B cell (primary cell): ENCODE results near the gene PPP1R9A. TPM values are rescaled to one million over a fixed set of nuclear protein-coding genes. Genes with fewer than 3 reads are reported as not detected.

ENCODE experiments used
- ATAC-seq: fragments of 200-7000 bp; cut with Tn5 transposase; one replicate; pipeline ENCODE4 v1.10.0; 2021; ENCODE audit warnings: low read depth, mild to moderate bottlenecking, moderate number of reproducible peaks, moderate library complexity
- CTCF ChIA-PET: fragments of 350-600 bp; sonication (Branson Sonifier 250); formaldehyde crosslinking; loops from one replicate; lab custom pipeline; 2021; ENCODE audit warnings: antibody characterized with exemption, inconsistent platforms; lab: Charles Lee
- POLR2A ChIA-PET: fragments of 350-600 bp; sonication (Branson Sonifier 250); formaldehyde crosslinking; loops from one replicate; lab custom pipeline; 2021; ENCODE audit warnings: antibody characterized with exemption; lab: Charles Lee
- DNase-seq: peaks from one replicate; pipeline ENCODE4 v3.0.0; 2013
- H2AFZ ChIP-seq: 2 replicates; pipeline ENCODE4 v1.6.1; 2012; ENCODE audit warnings: mild to moderate bottlenecking, low read depth, low read length; ENCODE audit not compliant: insufficient read depth, poor library complexity, severe bottlenecking
- H3K27ac ChIP-seq, 2 donors: 1 replicate in 1 of 2; 2 replicates in 1 of 2; pipeline ENCODE4 v1.5.1; 2012 to 2013; ENCODE audit warnings: low read length in 2 of 2, mild to moderate bottlenecking in 2 of 2, moderate library complexity in 1 of 2
- H3K27me3 ChIP-seq, 4 experiments: fragments of 200-600 bp in 1 of 4; sonication (generic) in 1 of 4; replicated peaks in 1 of 4; 1 replicate in 2 of 4; 2 replicates in 2 of 4; pipeline versions ENCODE4 v1.6.1 to v1.7.0; 2013 to 2016; ENCODE audit warnings: low read length in 3 of 4, mild to moderate bottlenecking in 2 of 4, mixed read lengths in 1 of 4, moderate library complexity in 1 of 4; ENCODE audit not compliant: insufficient read depth in 4 of 4, control insufficient read depth in 3 of 4; ENCODE audit errors: control extremely low read depth in 1 of 4
- H3K36me3 ChIP-seq, 2 experiments: replicated peaks in 1 of 2; 1 replicate in 1 of 2; 2 replicates in 1 of 2; pipeline versions ENCODE4 v1.6.1 to v1.7.1; 2013; ENCODE audit warnings: low read length in 1 of 2; ENCODE audit not compliant: insufficient read depth in 2 of 2, control insufficient read depth in 1 of 2; ENCODE audit errors: control extremely low read depth in 1 of 2, extremely low read depth in 1 of 2
- H3K4me1 ChIP-seq, 2 donors: fragments of 200-600 bp in 1 of 2; sonication (generic) in 1 of 2; 1 replicate in 1 of 2; 2 replicates in 1 of 2; pipeline versions ENCODE4 v1.5.1 to v1.6.1; 2013 to 2017; ENCODE audit warnings: low read length in 2 of 2; ENCODE audit not compliant: control insufficient read depth in 2 of 2, insufficient read depth in 2 of 2
- H3K4me2 ChIP-seq: replicated peaks from 2 replicates; pipeline ENCODE3; 2012; ENCODE audit warnings: mild to moderate bottlenecking, low read depth, low read length; ENCODE audit not compliant: poor library complexity, severe bottlenecking
- H3K4me3 ChIP-seq, 5 experiments: fragments of 200-600 bp in 1 of 5; sonication (generic) in 1 of 5; 1 replicate in 3 of 5; 2 replicates in 2 of 5; pipeline versions ENCODE4 v1.5.1 to v1.7.0; 2011 to 2016; ENCODE audit warnings: low read length in 4 of 5, mild to moderate bottlenecking in 4 of 5, low read depth in 2 of 5, control low read depth in 1 of 5, moderate library complexity in 1 of 5; ENCODE audit not compliant: insufficient read depth in 1 of 5; ENCODE audit errors: control extremely low read depth in 1 of 5, extremely low read depth in 1 of 5
- H3K79me2 ChIP-seq: fragments of 200-600 bp; sonication (generic); one replicate; pipeline ENCODE4 v1.6.0; 2016; ENCODE audit warnings: low read length; ENCODE audit not compliant: control insufficient read depth, insufficient read depth
- H3K9ac ChIP-seq: fragments of 200-600 bp; sonication (generic); 2 replicates; pipeline ENCODE4 v1.6.1; 2017; ENCODE audit warnings: mild to moderate bottlenecking, low read length, moderate library complexity
- H3K9me3 ChIP-seq, 3 donors: one replicate each; pipeline versions ENCODE4 v1.6.1 to v1.7.1; 2013; ENCODE audit warnings: low read length in 2 of 3; ENCODE audit not compliant: control insufficient read depth in 2 of 3, insufficient read depth in 1 of 3; ENCODE audit errors: control extremely low read depth in 1 of 3
- H4K20me1 ChIP-seq: 2 replicates; pipeline ENCODE4 v1.6.0; 2012; ENCODE audit warnings: mild to moderate bottlenecking, low read length; ENCODE audit not compliant: insufficient read depth, control insufficient read depth, poor library complexity, severe bottlenecking
- H3K27ac Mint-ChIP-seq: one replicate; pipeline ENCODE4 v1.8.0; 2021; ENCODE audit warnings: mixed read lengths
- H3K27me3 Mint-ChIP-seq: one replicate; pipeline ENCODE4 v1.8.0; 2021; ENCODE audit warnings: mixed read lengths
- H3K4me1 Mint-ChIP-seq: one replicate; pipeline ENCODE4 v1.8.0; 2021; ENCODE audit warnings: mixed read lengths
- H3K4me3 Mint-ChIP-seq: one replicate; pipeline ENCODE4 v1.8.0; 2021; ENCODE audit warnings: mixed read lengths
- H3K9me3 Mint-ChIP-seq: one replicate; pipeline ENCODE4 v1.8.0; 2022; ENCODE audit warnings: mixed read lengths; ENCODE audit not compliant: insufficient read depth
- CTCF ChIP-seq: fragments of 200-600 bp; IDR thresholded peaks from one replicate; pipeline ENCODE4 v1.8.0; 2022; ENCODE audit warnings: antibody characterized with exemption, mild to moderate bottlenecking
- EZH2 ChIP-seq: IDR thresholded peaks from 2 replicates; pipeline ENCODE4 v1.6.1; 2012; ENCODE audit warnings: borderline replicate concordance, low read depth, mild to moderate bottlenecking, moderate library complexity, low read length; ENCODE audit not compliant: insufficient read depth, poor library complexity, severe bottlenecking
- WGBS: methylation state at CpG from one replicate; pipeline ENCODE4 v1.1.5; 2013; ENCODE audit warnings: missing lambda C conversion rate; ENCODE audit not compliant: insufficient coverage; 5-methylcytosine and 5-hydroxymethylcytosine counted together
- intact Hi-C: fragments of 100-400 bp; cut with micrococcal nuclease; formaldehyde crosslinking; loops from one replicate; pipeline ENCODE4 v1.10.0; 2022
- polyA plus RNA-seq: library from polyadenylated mRNA; depleted of rRNA; stranded (reverse); fragments of >200 nt; gene quantifications from 2 replicates; pipeline ENCODE4 v1.2.3, GENCODE V29; 2012
- total RNA-seq, 2 donors: library from RNA; stranded (reverse); fragments of 120-200 nt in 1 of 2; gene quantifications; 1 replicate in 1 of 2; 2 replicates in 1 of 2; pipeline versions ENCODE4 v1.2.3 to v1.2.4, GENCODE V29; 2013 to 2022

PPP1R9A gene
- total and polyA plus RNA-seq, 2 donors (not counting 1 experiment from before 2014, with no cell fraction given) = 1.1 to 4.8 TPM

GRCh38 chr7:95323410-95324129 lies 416.2 kb downstream of the PPP1R9A start:
- no peak overlapping the region for H3K27ac Mint-ChIP-seq
- H3K4me1 ChIP-seq = peaks cover 0 to 5% of the 10 kb centered on the region in 2 donors

More at GRCh38 chr7:95323410-95324129, 416.2 kb downstream of the PPP1R9A start:
- TF ChIP-seq EZH2 = no peak
- TF ChIP-seq CTCF = no peak
- ATAC-seq (no peak), DNase-seq (no peak)
- H3K9ac ChIP-seq = no peak overlapping the region
- no peaks in the 10 kb centered on the region for H3K9me3 Mint-ChIP-seq
- no peaks in the 10 kb centered on the region for H3K79me2 ChIP-seq
- peaks cover 0 to 4% (median 0%) of the 10 kb centered on the region in 4 experiments for H3K27me3 ChIP-seq
- intact Hi-C loops = no loop called here
- POLR2A ChIA-PET = no interaction called here
- peaks cover 6% of the 10 kb centered on the region for H3K4me1 Mint-ChIP-seq
- H3K4me3 Mint-ChIP-seq = no peak overlapping the region
- no peaks in the 10 kb centered on the region for H3K36me3 ChIP-seq
- no peaks in the 10 kb centered on the region for H4K20me1 ChIP-seq
- no peaks in the 10 kb centered on the region for H3K9me3 ChIP-seq
- no peak overlapping the region for H3K4me3 ChIP-seq
- 95% methylated on average over 6 of the region's 9 CpGs for WGBS
- H3K27me3 Mint-ChIP-seq = peaks cover 19% of the 10 kb centered on the region
- H2AFZ ChIP-seq = no peak overlapping the region
- no peak overlapping the region for H3K4me2 ChIP-seq
- CTCF ChIA-PET = no interaction called here
- no peak overlapping the region for H3K27ac ChIP-seq
